A549 (cell line): ENCODE measurements around the gene LRRC14B.

ENCODE experiments used
- CEBPB ChIP-seq, 2 experiments: fragments of >200 bp in 1 of 2; sonication (Bioruptor Twin) in 1 of 2; formaldehyde crosslinking in 1 of 2; IDR thresholded peaks; 2 replicates each; pipeline ENCODE4 v1.6.1; 2012 to 2016
- E2F6 ChIP-seq: IDR thresholded peaks from 2 replicates; pipeline ENCODE4 v1.6.1; 2012; ENCODE audit warnings: low read depth, borderline replicate concordance
- HOXA7 ChIP-seq: fragments of 250-450 bp; sonication (Bioruptor Pico); IDR thresholded peaks from 2 replicates; pipeline ENCODE4 v1.5.0; 2020; ENCODE audit warnings: mild to moderate bottlenecking, moderate library complexity
- POLR2A ChIP-seq: IDR thresholded peaks from 2 replicates; pipeline ENCODE4 v1.6.1; 2012; ENCODE audit warnings: mild to moderate bottlenecking, low read length
- POLR2AphosphoS2 ChIP-seq: conservative IDR thresholded peaks from 2 replicates; pipeline ENCODE4 v1.6.1; 2012; ENCODE audit warnings: low read length, improper control_type of control experiment, inconsistent platforms
- RFX5 ChIP-seq: fragments of 450-650 bp; IDR thresholded peaks from 2 replicates; pipeline ENCODE4 v1.7.1; 2014; ENCODE audit warnings: antibody characterized with exemption, mild to moderate bottlenecking, moderate library complexity
- TP53 ChIP-seq: fragments of 250-450 bp; sonication (Bioruptor Pico); IDR thresholded peaks from 2 replicates; pipeline ENCODE4 v1.5.0; 2021; ENCODE audit warnings: mild to moderate bottlenecking, moderate library complexity
- ZFP36 ChIP-seq: fragments of 450-650 bp; IDR thresholded peaks from 2 replicates; pipeline ENCODE4 v1.6.1; 2014; ENCODE audit warnings: borderline replicate concordance; ENCODE audit not compliant: partially characterized antibody
- TF ChIP-seq, protein P1 (sequence below): fragments of 450-650 bp; IDR thresholded peaks from 2 replicates; pipeline ENCODE4 v1.6.1; 2014; ENCODE audit warnings: antibody characterized with exemption
- TF ChIP-seq, protein P2 (sequence below): fragments of >200 bp; sonication (Bioruptor Twin); formaldehyde crosslinking; IDR thresholded peaks from 3 replicates; pipeline ENCODE4 v1.5.1; 2016
- TF ChIP-seq, protein P3 (sequence below): fragments of 250-450 bp; sonication (Bioruptor Pico); IDR thresholded peaks from 2 replicates; pipeline ENCODE4 v1.5.0; 2021; ENCODE audit warnings: mild to moderate bottlenecking, moderate library complexity, borderline replicate concordance
- TF ChIP-seq, protein P4 (sequence below): IDR thresholded peaks from 2 replicates; pipeline ENCODE4 v1.6.1; 2012

- TF ChIP-seq, protein P1, sequence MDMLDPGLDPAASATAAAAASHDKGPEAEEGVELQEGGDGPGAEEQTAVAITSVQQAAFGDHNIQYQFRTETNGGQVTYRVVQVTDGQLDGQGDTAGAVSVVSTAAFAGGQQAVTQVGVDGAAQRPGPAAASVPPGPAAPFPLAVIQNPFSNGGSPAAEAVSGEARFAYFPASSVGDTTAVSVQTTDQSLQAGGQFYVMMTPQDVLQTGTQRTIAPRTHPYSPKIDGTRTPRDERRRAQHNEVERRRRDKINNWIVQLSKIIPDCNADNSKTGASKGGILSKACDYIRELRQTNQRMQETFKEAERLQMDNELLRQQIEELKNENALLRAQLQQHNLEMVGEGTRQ = no peak
- TF ChIP-seq POLR2A (no peak), TP53 (CRISPR knock-in tag) (no peak), CEBPB (IDR thresholded peaks at IDR 0.05) (no peak), RFX5 (no peak), E2F6 (no peak), POLR2AphosphoS2 (no peak), ZFP36 (no peak), HOXA7 (CRISPR knock-in tag) (no peak)
- TF ChIP-seq, protein P2, sequence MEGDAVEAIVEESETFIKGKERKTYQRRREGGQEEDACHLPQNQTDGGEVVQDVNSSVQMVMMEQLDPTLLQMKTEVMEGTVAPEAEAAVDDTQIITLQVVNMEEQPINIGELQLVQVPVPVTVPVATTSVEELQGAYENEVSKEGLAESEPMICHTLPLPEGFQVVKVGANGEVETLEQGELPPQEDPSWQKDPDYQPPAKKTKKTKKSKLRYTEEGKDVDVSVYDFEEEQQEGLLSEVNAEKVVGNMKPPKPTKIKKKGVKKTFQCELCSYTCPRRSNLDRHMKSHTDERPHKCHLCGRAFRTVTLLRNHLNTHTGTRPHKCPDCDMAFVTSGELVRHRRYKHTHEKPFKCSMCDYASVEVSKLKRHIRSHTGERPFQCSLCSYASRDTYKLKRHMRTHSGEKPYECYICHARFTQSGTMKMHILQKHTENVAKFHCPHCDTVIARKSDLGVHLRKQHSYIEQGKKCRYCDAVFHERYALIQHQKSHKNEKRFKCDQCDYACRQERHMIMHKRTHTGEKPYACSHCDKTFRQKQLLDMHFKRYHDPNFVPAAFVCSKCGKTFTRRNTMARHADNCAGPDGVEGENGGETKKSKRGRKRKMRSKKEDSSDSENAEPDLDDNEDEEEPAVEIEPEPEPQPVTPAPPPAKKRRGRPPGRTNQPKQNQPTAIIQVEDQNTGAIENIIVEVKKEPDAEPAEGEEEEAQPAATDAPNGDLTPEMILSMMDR = no peak
- TF ChIP-seq, protein P3, sequence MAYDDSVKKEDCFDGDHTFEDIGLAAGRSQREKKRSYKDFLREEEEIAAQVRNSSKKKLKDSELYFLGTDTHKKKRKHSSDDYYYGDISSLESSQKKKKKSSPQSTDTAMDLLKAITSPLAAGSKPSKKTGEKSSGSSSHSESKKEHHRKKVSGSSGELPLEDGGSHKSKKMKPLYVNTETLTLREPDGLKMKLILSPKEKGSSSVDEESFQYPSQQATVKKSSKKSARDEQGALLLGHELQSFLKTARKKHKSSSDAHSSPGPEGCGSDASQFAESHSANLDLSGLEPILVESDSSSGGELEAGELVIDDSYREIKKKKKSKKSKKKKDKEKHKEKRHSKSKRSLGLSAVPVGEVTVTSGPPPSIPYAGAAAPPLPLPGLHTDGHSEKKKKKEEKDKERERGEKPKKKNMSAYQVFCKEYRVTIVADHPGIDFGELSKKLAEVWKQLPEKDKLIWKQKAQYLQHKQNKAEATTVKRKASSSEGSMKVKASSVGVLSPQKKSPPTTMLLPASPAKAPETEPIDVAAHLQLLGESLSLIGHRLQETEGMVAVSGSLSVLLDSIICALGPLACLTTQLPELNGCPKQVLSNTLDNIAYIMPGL (CRISPR knock-in tag) = no peak
- TF ChIP-seq, protein P4, sequence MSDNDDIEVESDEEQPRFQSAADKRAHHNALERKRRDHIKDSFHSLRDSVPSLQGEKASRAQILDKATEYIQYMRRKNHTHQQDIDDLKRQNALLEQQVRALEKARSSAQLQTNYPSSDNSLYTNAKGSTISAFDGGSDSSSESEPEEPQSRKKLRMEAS = no peak
Observed at GRCh38 chr5:150746-151145, 40.5 kb upstream of the LRRC14B start.
